ENCODE measurements around the gene PHF11. TPM values are rescaled to one million over a fixed set of nuclear protein-coding genes. Genes with fewer than 3 reads are reported as not detected.
"Not testable (repeated sequence)": the region's sequence is repeated elsewhere in the genome, so short reads cannot be mapped to it uniquely, and the experiment has no call there.

Gene PHF11
- total RNA-seq, 2 experiments from 2014 or later: 29.9 to 59.8 TPM

GRCh38 chr13:49481788-49482187 is 14.0 kb upstream of the PHF11 start:
- Histone ChIP-seq H3K9me3 (ENCODE audit: low read length) (no peaks in the 10 kb centered on the region), H3K4me1 (ENCODE audit: insufficient read depth, low read length, poor library complexity, severe bottlenecking) (no peaks in the 10 kb centered on the region), H3K4me3 (ENCODE audit: low read depth, low read length, poor library complexity, severe bottlenecking) (no peak overlapping the region), H3K79me2 (ENCODE audit: insufficient read depth, low read depth, low read length) (no peaks in the 10 kb centered on the region), H3K27ac (ENCODE audit: low read depth, low read length, poor library complexity, severe bottlenecking) (no peak overlapping the region), H4K20me1 (ENCODE audit: insufficient read depth, low read length) (no peaks in the 10 kb centered on the region), H3K4me2 (ENCODE audit: low read length) (no peak overlapping the region), H3K9me2 (ENCODE audit: insufficient read depth, low read length) (no peaks in the 10 kb centered on the region), H2AFZ (ENCODE audit: low read length) (no peak overlapping the region), H3K36me3 (ENCODE audit: insufficient read depth, low read length) (peaks cover 97% of the 10 kb centered on the region)
- no peak for DNase-seq (ENCODE audit: low spot score)
- TF ChIP-seq, protein P1, sequence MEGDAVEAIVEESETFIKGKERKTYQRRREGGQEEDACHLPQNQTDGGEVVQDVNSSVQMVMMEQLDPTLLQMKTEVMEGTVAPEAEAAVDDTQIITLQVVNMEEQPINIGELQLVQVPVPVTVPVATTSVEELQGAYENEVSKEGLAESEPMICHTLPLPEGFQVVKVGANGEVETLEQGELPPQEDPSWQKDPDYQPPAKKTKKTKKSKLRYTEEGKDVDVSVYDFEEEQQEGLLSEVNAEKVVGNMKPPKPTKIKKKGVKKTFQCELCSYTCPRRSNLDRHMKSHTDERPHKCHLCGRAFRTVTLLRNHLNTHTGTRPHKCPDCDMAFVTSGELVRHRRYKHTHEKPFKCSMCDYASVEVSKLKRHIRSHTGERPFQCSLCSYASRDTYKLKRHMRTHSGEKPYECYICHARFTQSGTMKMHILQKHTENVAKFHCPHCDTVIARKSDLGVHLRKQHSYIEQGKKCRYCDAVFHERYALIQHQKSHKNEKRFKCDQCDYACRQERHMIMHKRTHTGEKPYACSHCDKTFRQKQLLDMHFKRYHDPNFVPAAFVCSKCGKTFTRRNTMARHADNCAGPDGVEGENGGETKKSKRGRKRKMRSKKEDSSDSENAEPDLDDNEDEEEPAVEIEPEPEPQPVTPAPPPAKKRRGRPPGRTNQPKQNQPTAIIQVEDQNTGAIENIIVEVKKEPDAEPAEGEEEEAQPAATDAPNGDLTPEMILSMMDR (conservative IDR thresholded peaks at IDR 0.05; ENCODE audit: low read length): no peak
- no peak for TF ChIP-seq EZH2phosphoT487 (IDR thresholded peaks at IDR 0.05; ENCODE audit: borderline replicate concordance, low read depth, low read length)
- CTCF ChIA-PET (ENCODE audit: unreplicated experiment): no interaction called here
- POLR2A ChIA-PET: interaction anchor here (0.5 to 2.9 kb wide), 5 partner anchors 10 to 125 kb away, joined by 3 to 10 read pairs (median 6); partner anchors contain the start of gene PHF11
- intact Hi-C loops (cut with micrococcal nuclease; ENCODE audit: unreplicated experiment): no loop called here
- no TSS peak for BruUV-seq (replicated peaks)

DNA sequence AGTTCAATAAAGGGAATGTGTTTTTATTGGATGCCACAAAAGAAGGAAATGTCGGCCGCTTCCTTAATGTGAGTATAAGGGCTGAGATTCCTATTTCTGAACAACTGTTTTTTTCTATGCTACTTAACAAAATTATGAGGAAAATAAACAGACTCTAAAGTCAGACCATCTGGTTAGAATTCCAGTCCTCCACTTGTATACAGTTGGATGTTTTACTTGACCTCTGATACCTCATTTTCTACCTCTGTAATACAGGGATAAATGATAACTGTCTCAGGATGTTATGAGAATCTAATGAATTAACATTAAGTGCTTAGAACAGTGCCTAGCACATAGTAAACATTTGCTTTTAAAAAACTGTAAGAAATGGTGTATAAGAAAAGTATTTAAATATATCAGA is 7.2 kb upstream of the PHF11 start:
- Histone ChIP-seq H3K4me2 (ENCODE audit: low read length) (no peak overlapping the region), H3K4me1 (ENCODE audit: insufficient read depth, low read length, poor library complexity, severe bottlenecking) (peaks cover 7% of the 10 kb centered on the region), H3K27ac (ENCODE audit: low read depth, low read length, poor library complexity, severe bottlenecking) (no peak overlapping the region), H4K20me1 (ENCODE audit: insufficient read depth, low read length) (no peaks in the 10 kb centered on the region), H3K9me3 (ENCODE audit: low read length) (no peaks in the 10 kb centered on the region), H2AFZ (ENCODE audit: low read length) (no peak overlapping the region), H3K79me2 (ENCODE audit: insufficient read depth, low read depth, low read length) (no peaks in the 10 kb centered on the region), H3K36me3 (ENCODE audit: insufficient read depth, low read length) (peaks cover 85% of the 10 kb centered on the region), H3K4me3 (ENCODE audit: low read depth, low read length, poor library complexity, severe bottlenecking) (no peak overlapping the region), H3K9me2 (ENCODE audit: insufficient read depth, low read length) (no peaks in the 10 kb centered on the region)
- DNase-seq (ENCODE audit: low spot score): no peak
- ChIA-PET POLR2A (interaction anchor here (0.6 to 1.0 kb wide), 2 partner anchors 11 to 408 kb away, joined by 3 read pairs; no protein-coding TSS in a partner anchor), CTCF (ENCODE audit: unreplicated experiment) (no interaction called here)
- intact Hi-C loops (cut with micrococcal nuclease; ENCODE audit: unreplicated experiment): no loop called here
- no TSS peak for BruUV-seq (replicated peaks)
- TF ChIP-seq EZH2phosphoT487 (IDR thresholded peaks at IDR 0.05; ENCODE audit: borderline replicate concordance, low read depth, low read length): no peak
- TF ChIP-seq, protein P1 (conservative IDR thresholded peaks at IDR 0.05; ENCODE audit: low read length): no peak

GRCh38 chr13:49494645-49495044 is 1.1 kb upstream of the PHF11 start:
- H2AFZ ChIP-seq (ENCODE audit: low read length): peak overlapping the region; percentile 84; the same call in 1 of the 2 replicates
- no peaks in the 10 kb centered on the region for H4K20me1 ChIP-seq (ENCODE audit: insufficient read depth, low read length)
- intact Hi-C loops (cut with micrococcal nuclease; ENCODE audit: unreplicated experiment): loop anchor here (1.0 to 5.0 kb wide), 2 partner anchors 93 to 193 kb away; partner anchors contain the start of gene RCBTB1
- H3K4me3 ChIP-seq (ENCODE audit: low read depth, low read length, poor library complexity, severe bottlenecking): peak overlapping the region; percentile 76
- ChIA-PET CTCF (ENCODE audit: unreplicated experiment) (no interaction called here), POLR2A (interaction anchor here (0.7 to 1.7 kb wide), 9 partner anchors 10 to 924 kb away, joined by 3 to 6 read pairs (median 5); no protein-coding TSS in a partner anchor)
- H3K9me2 ChIP-seq (ENCODE audit: insufficient read depth, low read length): no peaks in the 10 kb centered on the region
- peak overlapping the region; percentile 74 for H3K4me2 ChIP-seq (ENCODE audit: low read length)
- H3K79me2 ChIP-seq (ENCODE audit: insufficient read depth, low read depth, low read length): no peaks in the 10 kb centered on the region; the same call in 1 of the 2 replicates
- peak; percentile 14 for DNase-seq (ENCODE audit: low spot score)
- peak overlapping the region; percentile 91 for H3K27ac ChIP-seq (ENCODE audit: low read depth, low read length, poor library complexity, severe bottlenecking)
- H3K36me3 ChIP-seq (ENCODE audit: insufficient read depth, low read length): peaks cover 43% of the 10 kb centered on the region
- H3K9me3 ChIP-seq (ENCODE audit: low read length): no peaks in the 10 kb centered on the region
- no TSS peak for BruUV-seq (replicated peaks)
- peaks cover 44% of the 10 kb centered on the region for H3K4me1 ChIP-seq (ENCODE audit: insufficient read depth, low read length, poor library complexity, severe bottlenecking)
- TF ChIP-seq, protein P1 (conservative IDR thresholded peaks at IDR 0.05; ENCODE audit: low read length): peak; percentile 55
- TF ChIP-seq EZH2phosphoT487 (IDR thresholded peaks at IDR 0.05; ENCODE audit: borderline replicate concordance, low read depth, low read length): no peak

DNA sequence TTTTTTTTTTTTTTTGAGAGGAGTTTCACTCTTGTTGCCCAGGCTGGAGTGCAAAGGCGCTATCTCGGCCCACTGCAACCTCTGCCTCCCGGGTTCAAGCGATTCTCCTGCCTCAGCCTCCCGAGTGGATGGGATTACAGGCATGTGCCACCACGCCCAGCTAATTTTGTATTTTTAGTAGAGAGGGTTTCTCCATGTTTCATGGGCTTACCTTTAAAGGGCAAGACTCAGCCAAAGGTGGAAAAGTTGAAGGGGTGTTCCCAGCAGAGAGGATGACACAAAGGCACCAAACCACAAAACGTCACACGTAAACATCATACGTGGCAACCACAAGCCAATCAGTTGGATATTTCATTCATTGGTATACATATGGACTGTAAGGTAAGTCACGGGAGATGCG is 1.1 kb downstream of the PHF11 start:
- ChIA-PET CTCF (ENCODE audit: unreplicated experiment) (interaction anchor here (0.6 to 1.4 kb wide), 2 partner anchors 54 to 77 kb away, joined by 3 read pairs; partner anchors contain the start of gene CAB39L), POLR2A (interaction anchor here (0.6 to 2.8 kb wide), 7 partner anchors 9 to 247 kb away, joined by 3 to 28 read pairs (median 4); partner anchors contain the start of genes CAB39L and SETDB2)
- H3K79me2 ChIP-seq (ENCODE audit: insufficient read depth, low read depth, low read length); DNase-seq (ENCODE audit: low spot score); BruUV-seq (replicated peaks); H3K9me2 ChIP-seq (ENCODE audit: insufficient read depth, low read length); H2AFZ ChIP-seq (ENCODE audit: low read length); H4K20me1 ChIP-seq (ENCODE audit: insufficient read depth, low read length); H3K9me3 ChIP-seq (ENCODE audit: low read length): not testable (repeated sequence)
- peak overlapping the region; percentile 91 for H3K27ac ChIP-seq (ENCODE audit: low read depth, low read length, poor library complexity, severe bottlenecking)
- intact Hi-C loops (cut with micrococcal nuclease; ENCODE audit: unreplicated experiment): loop anchor here (1.0 to 5.0 kb wide), 2 partner anchors 90 to 110 kb away; partner anchors contain the start of gene RCBTB1
- H3K4me2 ChIP-seq (ENCODE audit: low read length): peak overlapping the region; percentile 89
- peak overlapping the region; percentile 76 for H3K4me3 ChIP-seq (ENCODE audit: low read depth, low read length, poor library complexity, severe bottlenecking)
- peaks cover 44% of the 10 kb centered on the region for H3K4me1 ChIP-seq (ENCODE audit: insufficient read depth, low read length, poor library complexity, severe bottlenecking)
- H3K36me3 ChIP-seq (ENCODE audit: insufficient read depth, low read length): peaks cover 37% of the 10 kb centered on the region

All from OCI-LY7 (cell line).